Measurements from ENCODE around the gene PARD3. TPM values are rescaled to one million over a fixed set of nuclear protein-coding genes. Genes with fewer than 3 reads are reported as not detected.

PARD3 gene
- total RNA-seq, 1 donor = 4.8 TPM

- Histone ChIP-seq H3K4me3 (ENCODE audit: low read length) (no peak overlapping the region), H3K27me3 (ENCODE audit: insufficient read depth, low read length) (no peaks in the 10 kb centered on the region), H3K9me3 (ENCODE audit: low read depth, low read length) (no peaks in the 10 kb centered on the region), H3K4me1 (ENCODE audit: insufficient read depth, low read length) (no peaks in the 10 kb centered on the region)
Measured at GRCh38 chr10:34113504-34114225, 701.4 kb downstream of the PARD3 start.

- Histone ChIP-seq H3K9me3 (ENCODE audit: low read depth, low read length) (no peaks in the 10 kb centered on the region), H3K4me1 (ENCODE audit: insufficient read depth, low read length) (no peaks in the 10 kb centered on the region), H3K27me3 (ENCODE audit: insufficient read depth, low read length) (no peaks in the 10 kb centered on the region), H3K4me3 (ENCODE audit: low read length) (no peak overlapping the region)
Measured at GRCh38 chr10:34112171-34112782, 702.8 kb downstream of the PARD3 start.

- no peaks in the 10 kb centered on the region for H3K4me1 ChIP-seq (ENCODE audit: insufficient read depth, low read length)
- H3K27me3 ChIP-seq (ENCODE audit: insufficient read depth, low read length) = no peaks in the 10 kb centered on the region
- no peaks in the 10 kb centered on the region for H3K9me3 ChIP-seq (ENCODE audit: low read depth, low read length)
- H3K4me3 ChIP-seq (ENCODE audit: low read length) = no peak overlapping the region
Measured at GRCh38 chr10:34111179-34111578, 703.9 kb downstream of the PARD3 start.

- no peaks in the 10 kb centered on the region for H3K4me1 ChIP-seq (ENCODE audit: insufficient read depth, low read length)
- no peak overlapping the region for H3K4me3 ChIP-seq (ENCODE audit: low read length)
- H3K27me3 ChIP-seq (ENCODE audit: insufficient read depth, low read length) = no peaks in the 10 kb centered on the region
- no peaks in the 10 kb centered on the region for H3K9me3 ChIP-seq (ENCODE audit: low read depth, low read length)
Measured at GRCh38 chr10:34109952-34110702, 705.0 kb downstream of the PARD3 start.

GRCh38 chr10:34109495-34109894 lies 705.6 kb downstream of the PARD3 start:
- no peak overlapping the region for H3K4me3 ChIP-seq (ENCODE audit: low read length)
- no peaks in the 10 kb centered on the region for H3K27me3 ChIP-seq (ENCODE audit: insufficient read depth, low read length)
- no peaks in the 10 kb centered on the region for H3K4me1 ChIP-seq (ENCODE audit: insufficient read depth, low read length)
- no peaks in the 10 kb centered on the region for H3K9me3 ChIP-seq (ENCODE audit: low read depth, low read length)

GRCh38 chr10:34107626-34108516 lies 707.2 kb downstream of the PARD3 start:
- Histone ChIP-seq H3K4me3 (ENCODE audit: low read length) (no peak overlapping the region), H3K4me1 (ENCODE audit: insufficient read depth, low read length) (no peaks in the 10 kb centered on the region), H3K9me3 (ENCODE audit: low read depth, low read length) (no peaks in the 10 kb centered on the region), H3K27me3 (ENCODE audit: insufficient read depth, low read length) (no peaks in the 10 kb centered on the region)

GRCh38 chr10:34106356-34106885 lies 708.7 kb downstream of the PARD3 start:
- no peak overlapping the region for H3K4me3 ChIP-seq (ENCODE audit: low read length)
- H3K4me1 ChIP-seq (ENCODE audit: insufficient read depth, low read length) = no peaks in the 10 kb centered on the region
- no peaks in the 10 kb centered on the region for H3K27me3 ChIP-seq (ENCODE audit: insufficient read depth, low read length)
- H3K9me3 ChIP-seq (ENCODE audit: low read depth, low read length) = no peaks in the 10 kb centered on the region

GRCh38 chr10:34104829-34105572 lies 710.1 kb downstream of the PARD3 start:
- Histone ChIP-seq H3K27me3 (ENCODE audit: insufficient read depth, low read length) (no peaks in the 10 kb centered on the region), H3K4me1 (ENCODE audit: insufficient read depth, low read length) (no peaks in the 10 kb centered on the region), H3K9me3 (ENCODE audit: low read depth, low read length) (no peaks in the 10 kb centered on the region), H3K4me3 (ENCODE audit: low read length) (no peak overlapping the region)

- Histone ChIP-seq H3K4me1 (ENCODE audit: insufficient read depth, low read length) (no peaks in the 10 kb centered on the region), H3K27me3 (ENCODE audit: insufficient read depth, low read length) (no peaks in the 10 kb centered on the region), H3K4me3 (ENCODE audit: low read length) (no peak overlapping the region), H3K9me3 (ENCODE audit: low read depth, low read length) (no peaks in the 10 kb centered on the region)
Measured at GRCh38 chr10:34102893-34103506, 712.1 kb downstream of the PARD3 start.

- Histone ChIP-seq H3K4me3 (ENCODE audit: low read length) (no peak overlapping the region), H3K9me3 (ENCODE audit: low read depth, low read length) (no peaks in the 10 kb centered on the region), H3K27me3 (ENCODE audit: insufficient read depth, low read length) (no peaks in the 10 kb centered on the region), H3K4me1 (ENCODE audit: insufficient read depth, low read length) (no peaks in the 10 kb centered on the region)
Measured at GRCh38 chr10:34102237-34102673, 712.8 kb downstream of the PARD3 start.

- no peak overlapping the region for H3K4me3 ChIP-seq (ENCODE audit: low read length)
- no peaks in the 10 kb centered on the region for H3K4me1 ChIP-seq (ENCODE audit: insufficient read depth, low read length)
- H3K9me3 ChIP-seq (ENCODE audit: low read depth, low read length) = peaks cover 2% of the 10 kb centered on the region
- H3K27me3 ChIP-seq (ENCODE audit: insufficient read depth, low read length) = no peaks in the 10 kb centered on the region
Measured at GRCh38 chr10:34101001-34101400, 714.1 kb downstream of the PARD3 start.

- no peaks in the 10 kb centered on the region for H3K27me3 ChIP-seq (ENCODE audit: insufficient read depth, low read length)
- H3K4me3 ChIP-seq (ENCODE audit: low read length) = no peak overlapping the region
- peaks cover 18% of the 10 kb centered on the region for H3K9me3 ChIP-seq (ENCODE audit: low read depth, low read length)
- H3K4me1 ChIP-seq (ENCODE audit: insufficient read depth, low read length) = no peaks in the 10 kb centered on the region
Measured at GRCh38 chr10:34098821-34099567, 716.1 kb downstream of the PARD3 start.

GRCh38 chr10:34097682-34098081 lies 717.4 kb downstream of the PARD3 start:
- no peak overlapping the region for H3K4me3 ChIP-seq (ENCODE audit: low read length)
- peaks cover 18% of the 10 kb centered on the region for H3K9me3 ChIP-seq (ENCODE audit: low read depth, low read length)
- H3K27me3 ChIP-seq (ENCODE audit: insufficient read depth, low read length) = no peaks in the 10 kb centered on the region
- no peaks in the 10 kb centered on the region for H3K4me1 ChIP-seq (ENCODE audit: insufficient read depth, low read length)

All from mononuclear cell (primary cell).